K562 (cell line): ENCODE measurements around the gene SF3A2. TPM values are rescaled to one million over a fixed set of nuclear protein-coding genes. Genes with fewer than 3 reads are reported as not detected.

Experiments
- CHAMP1 ChIP-seq: fragments of 450-650 bp; IDR thresholded peaks from 2 replicates; pipeline ENCODE4 v1.6.1; 2016; ENCODE audit warnings: mild to moderate bottlenecking
- HDAC8 ChIP-seq: fragments of 450-650 bp; IDR thresholded peaks from 2 replicates; pipeline ENCODE4 v1.6.1; 2016; ENCODE audit warnings: mild to moderate bottlenecking, missing genetic modification characterization, moderate library complexity, missing compliant biosample characterization
- RREB1 ChIP-seq: fragments of 250-450 bp; sonication (Bioruptor Pico); IDR thresholded peaks from 2 replicates; pipeline ENCODE4 v1.4.0; 2020
- SMARCE1 ChIP-seq: fragments of 450-650 bp; IDR thresholded peaks from 2 replicates; pipeline ENCODE4 v1.7.1; 2016; ENCODE audit warnings: mild to moderate bottlenecking
- SP2 ChIP-seq: IDR thresholded peaks from 2 replicates; pipeline ENCODE4 v1.6.1; 2011; ENCODE audit warnings: mild to moderate bottlenecking, low read depth, low read length, moderate library complexity; ENCODE audit not compliant: poor library complexity, severe bottlenecking; ENCODE audit errors: extremely low read depth
- SUPT5H ChIP-seq: fragments of 450-650 bp; IDR thresholded peaks from 2 replicates; pipeline ENCODE4 v1.6.1; 2016
- TBL1XR1 ChIP-seq, 2 experiments: IDR thresholded peaks; 2 replicates each; pipeline ENCODE4 v1.6.1; 2012; ENCODE audit warnings: improper control_type of control experiment in 2 of 2, low read length in 2 of 2, mild to moderate bottlenecking in 1 of 2
- TRIM24 ChIP-seq, 2 experiments: fragments of 450-650 bp; IDR thresholded peaks; 2 replicates each; pipeline ENCODE4 v1.6.1; 2016
- ZBTB11 ChIP-seq, 3 experiments: fragments of 200-800 bp in 1 of 3; fragments of 250-450 bp in 1 of 3; fragments of 450-650 bp in 1 of 3; sonication (Bioruptor Pico) in 1 of 3; sonication (Bioruptor generic) in 1 of 3; formaldehyde crosslinking in 1 of 3; IDR thresholded peaks; 2 replicates each; pipeline versions ENCODE4 v1.6.1 to v1.8.0; 2016 to 2022; ENCODE audit warnings: mild to moderate bottlenecking in 2 of 3, missing genetic modification characterization in 2 of 3, missing compliant biosample characterization in 1 of 3, moderate library complexity in 1 of 3
- ZNF41 ChIP-seq: fragments of 250-450 bp; sonication (Bioruptor Pico); conservative IDR thresholded peaks from 2 replicates; pipeline ENCODE4 v1.4.0; 2020; ENCODE audit warnings: mild to moderate bottlenecking
- ZNF431 ChIP-seq: sonication (generic); formaldehyde crosslinking; IDR thresholded peaks from 2 replicates; pipeline ENCODE4 v1.8.0; 2022; ENCODE audit warnings: mild to moderate bottlenecking, missing genetic modification reagents
- polyA plus RNA-seq, 8 experiments: library from polyadenylated mRNA; depleted of rRNA in 4 of 8; stranded (reverse) in 5 of 8; unstranded in 3 of 8; fragments of >200 nt; fragmentation: Nextera tagmentation in 2 of 8; fragmentation: Illumina TruSeq in 1 of 8; extraction: Ambion mirVana in 2 of 8; extraction: Trizol in 1 of 8; gene quantifications; 2 replicates each; pipeline versions ENCODE4 v1.2.1 to v1.2.3, GENCODE V29; 2011 to 2014; ENCODE audit warnings: inconsistent platforms in 1 of 8, missing spikeins in 1 of 8
- total RNA-seq, 7 experiments: library from RNA; depleted of rRNA in 6 of 7; stranded (reverse); fragments of >200 nt in 6 of 7; fragmentation: Illumina TruSeq in 2 of 7; extraction: Trizol in 2 of 7; gene quantifications; 2 replicates each; pipeline versions ENCODE4 v1.2.1 to v1.2.3, GENCODE V29; 2011 to 2021; ENCODE audit warnings: low replicate concordance in 1 of 7
- TF ChIP-seq, protein P1 (sequence below): fragments of 450-650 bp; IDR thresholded peaks from 2 replicates; pipeline ENCODE4 v1.6.1; 2014; ENCODE audit warnings: low read depth, mild to moderate bottlenecking, moderate library complexity, borderline replicate concordance

Gene SF3A2
- total and polyA plus RNA-seq, 9 of the 15 experiments (the other 6 are each of a cell fraction or from before 2014, with no cell fraction given) = 0.17 to 194 (median 22.8) TPM

DNA sequence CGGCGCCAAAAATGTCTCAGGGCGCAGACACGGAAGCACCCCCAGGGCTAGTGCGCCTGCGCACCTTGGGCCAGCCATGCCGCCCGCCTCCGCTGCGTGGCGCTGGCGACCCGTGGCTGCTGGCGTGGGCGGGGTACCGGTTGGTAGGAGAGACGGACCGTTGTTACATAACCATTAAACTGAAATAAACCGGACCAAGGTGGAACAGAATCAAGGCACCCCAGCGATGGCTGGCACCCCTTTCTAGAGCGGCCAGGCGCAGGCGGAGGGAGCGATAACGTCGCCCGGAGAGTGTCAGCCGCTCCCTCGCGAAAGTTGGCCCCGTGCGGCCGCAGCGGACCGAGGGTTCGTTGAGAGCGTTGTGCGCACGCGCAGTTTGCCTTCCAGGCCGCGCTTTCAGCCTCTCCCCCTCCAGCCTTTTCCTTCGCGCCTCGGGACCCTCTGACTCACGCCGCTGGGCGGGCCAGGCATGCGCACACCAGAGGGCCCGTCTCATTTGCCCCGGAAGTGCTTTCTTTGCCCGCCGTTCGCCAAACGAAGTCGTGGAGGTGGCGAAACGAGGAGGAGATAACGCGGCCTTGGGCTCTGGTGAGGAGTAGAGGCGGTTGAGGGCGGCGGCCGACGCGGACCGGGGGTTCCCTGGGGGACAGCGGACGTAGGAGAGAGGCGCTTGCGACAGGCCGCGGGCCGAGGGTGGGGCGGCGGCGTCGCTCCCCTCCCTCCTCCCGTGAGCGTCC is at the start of gene SF3A2, which contains the start of gene PLEKHJ1 (continued):
- TF ChIP-seq TBL1XR1 (IDR thresholded peaks at IDR 0.05; ENCODE audit: low read length in 2 of 2) = peak in 1 of 2 experiments; percentile 11; a peak in 1 of 4 replicates
- peak in 1 of 2 experiments; percentile 70; a peak in 2 of 4 replicates for TF ChIP-seq TRIM24 (IDR thresholded peaks at IDR 0.05)
- TF ChIP-seq SUPT5H = peak; percentile 86
- TF ChIP-seq ZNF41 = 0 out of 2 replicates have a peak, but pooled peaks have one; percentile 36
- TF ChIP-seq HDAC8 (tag) = peak; percentile 77; the same call in 1 of the 2 replicates
- TF ChIP-seq RREB1 (CRISPR knock-in tag) = peak; percentile 52
- 0 out of 2 replicates have a peak, but pooled peaks have one; percentile 8 for TF ChIP-seq SMARCE1
- TF ChIP-seq CHAMP1 = no peak
- TF ChIP-seq, protein P1, sequence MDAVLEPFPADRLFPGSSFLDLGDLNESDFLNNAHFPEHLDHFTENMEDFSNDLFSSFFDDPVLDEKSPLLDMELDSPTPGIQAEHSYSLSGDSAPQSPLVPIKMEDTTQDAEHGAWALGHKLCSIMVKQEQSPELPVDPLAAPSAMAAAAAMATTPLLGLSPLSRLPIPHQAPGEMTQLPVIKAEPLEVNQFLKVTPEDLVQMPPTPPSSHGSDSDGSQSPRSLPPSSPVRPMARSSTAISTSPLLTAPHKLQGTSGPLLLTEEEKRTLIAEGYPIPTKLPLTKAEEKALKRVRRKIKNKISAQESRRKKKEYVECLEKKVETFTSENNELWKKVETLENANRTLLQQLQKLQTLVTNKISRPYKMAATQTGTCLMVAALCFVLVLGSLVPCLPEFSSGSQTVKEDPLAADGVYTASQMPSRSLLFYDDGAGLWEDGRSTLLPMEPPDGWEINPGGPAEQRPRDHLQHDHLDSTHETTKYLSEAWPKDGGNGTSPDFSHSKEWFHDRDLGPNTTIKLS = peak; percentile 94
- no peak for TF ChIP-seq SP2
- peak in 1 of 3 experiments; percentile 89; a peak in 3 of 6 replicates for TF ChIP-seq ZBTB11 (CRISPR knock-in tag; IDR thresholded peaks at IDR 0.05)
- TF ChIP-seq ZNF431 = peak; percentile 63; the same call in 1 of the 2 replicates
